KMS-11 (cell line): Measurements from ENCODE around the gene ARHGAP8.

Experiments used
- H2AFZ ChIP-seq: fragments of 200-600 bp; sonication (generic); 2 replicates; pipeline ENCODE4 v1.6.1; 2016; ENCODE audit warnings: antibody characterized with exemption, mixed run types, low read depth
- H3K27ac ChIP-seq: fragments of 200-600 bp; sonication (generic); 2 replicates; pipeline ENCODE4 v1.6.1; 2016; ENCODE audit warnings: mild to moderate bottlenecking, mixed run types
- H3K27me3 ChIP-seq: fragments of 200-600 bp; sonication (generic); 2 replicates; pipeline ENCODE4 v1.6.1; 2017; ENCODE audit warnings: mild to moderate bottlenecking, low read depth, mixed run types, moderate library complexity; ENCODE audit not compliant: insufficient read depth
- H3K36me3 ChIP-seq: fragments of 200-600 bp; sonication (generic); 2 replicates; pipeline ENCODE4 v1.6.1; 2017; ENCODE audit warnings: mild to moderate bottlenecking, mixed run types; ENCODE audit not compliant: insufficient read depth
- H3K4me1 ChIP-seq: fragments of 200-600 bp; sonication (generic); 2 replicates; pipeline ENCODE4 v1.6.1; 2016; ENCODE audit warnings: mild to moderate bottlenecking, low read depth, mixed run types; ENCODE audit not compliant: poor library complexity, severe bottlenecking
- H3K4me2 ChIP-seq: fragments of 200-600 bp; sonication (generic); 2 replicates; pipeline ENCODE4 v1.7.0; 2016; ENCODE audit warnings: mild to moderate bottlenecking, mixed run types
- H3K4me3 ChIP-seq: fragments of 200-600 bp; sonication (generic); IDR thresholded peaks from 2 replicates; pipeline ENCODE4 v1.6.1; 2017; ENCODE audit warnings: low read depth, low read length, mixed read lengths; ENCODE audit not compliant: insufficient read depth
- H3K79me2 ChIP-seq: fragments of 200-600 bp; sonication (generic); 2 replicates; pipeline ENCODE4 v1.6.1; 2016; ENCODE audit warnings: low read depth, mixed run types; ENCODE audit not compliant: insufficient read depth
- H3K9ac ChIP-seq: fragments of 200-600 bp; sonication (generic); 2 replicates; pipeline ENCODE4 v1.6.1; 2016; ENCODE audit warnings: mild to moderate bottlenecking, mixed run types
- H4K20me1 ChIP-seq: fragments of 200-600 bp; sonication (generic); 2 replicates; pipeline ENCODE4 v1.6.1; 2016; ENCODE audit warnings: mild to moderate bottlenecking, mixed run types; ENCODE audit not compliant: insufficient read depth
- CTCF ChIP-seq: fragments of 200-600 bp; sonication (generic); conservative IDR thresholded peaks from 2 replicates; pipeline ENCODE4 v1.6.1; 2017; ENCODE audit warnings: low read depth, mild to moderate bottlenecking, antibody characterized with exemption, low read length, moderate library complexity, mixed read lengths

The ARHGAP8 gene

DNA sequence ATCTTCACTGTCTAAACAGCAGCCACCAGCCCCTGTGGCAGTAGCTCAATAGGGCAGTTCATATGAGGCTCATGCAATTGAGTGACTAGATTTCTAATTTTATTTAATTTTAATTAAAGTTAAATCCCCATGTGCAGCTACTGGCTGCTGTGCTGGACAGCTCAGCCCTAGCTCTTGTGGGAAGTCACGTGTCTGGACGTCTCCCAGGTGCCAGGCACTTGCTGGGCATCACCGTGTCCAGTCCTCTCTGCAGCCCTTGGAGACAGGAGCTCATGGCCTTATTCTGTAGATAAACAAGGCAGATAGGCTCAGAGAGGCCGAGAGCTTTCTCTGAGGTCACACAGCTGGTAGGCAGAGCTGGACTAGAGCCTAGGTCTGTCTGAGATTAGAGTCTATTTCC is 95.0 kb downstream of the ARHGAP8 start:
- no peak for TF ChIP-seq CTCF
- Histone ChIP-seq H4K20me1 (no peaks in the 10 kb centered on the region), H2AFZ (no peak overlapping the region), H3K79me2 (no peaks in the 10 kb centered on the region), H3K4me3 (no peak overlapping the region), H3K27me3 (no peaks in the 10 kb centered on the region; the same call in 1 of the 2 replicates), H3K36me3 (no peaks in the 10 kb centered on the region), H3K4me2 (no peak overlapping the region), H3K4me1 (no peaks in the 10 kb centered on the region), H3K9ac (no peak overlapping the region), H3K27ac (no peak overlapping the region)

DNA sequence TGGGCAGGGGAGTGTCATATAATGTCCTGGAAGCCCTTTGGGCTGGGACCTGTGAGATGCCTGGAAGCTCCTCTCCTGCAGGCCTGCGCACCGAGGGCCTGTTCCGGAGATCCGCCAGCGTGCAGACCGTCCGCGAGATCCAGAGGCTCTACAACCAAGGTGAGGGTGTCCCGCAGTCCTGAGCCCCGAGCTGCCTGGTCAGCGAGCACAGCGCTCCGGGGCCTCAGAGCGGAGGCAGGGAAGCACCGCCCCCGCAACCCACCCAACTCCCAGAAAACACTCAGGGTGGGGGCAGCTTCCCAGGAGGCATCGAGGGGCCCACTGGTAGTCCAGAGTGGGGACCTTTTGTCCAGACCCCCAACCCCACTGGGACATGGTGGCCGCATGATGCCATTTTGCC is 95.5 kb downstream of the ARHGAP8 start:
- Histone ChIP-seq H3K27ac (no peak overlapping the region), H3K36me3 (no peaks in the 10 kb centered on the region), H4K20me1 (no peaks in the 10 kb centered on the region), H3K4me2 (no peak overlapping the region), H3K27me3 (no peaks in the 10 kb centered on the region; the same call in 1 of the 2 replicates), H3K4me1 (no peaks in the 10 kb centered on the region), H2AFZ (no peak overlapping the region), H3K79me2 (no peaks in the 10 kb centered on the region), H3K9ac (no peak overlapping the region), H3K4me3 (no peak overlapping the region)
- no peak for TF ChIP-seq CTCF

DNA sequence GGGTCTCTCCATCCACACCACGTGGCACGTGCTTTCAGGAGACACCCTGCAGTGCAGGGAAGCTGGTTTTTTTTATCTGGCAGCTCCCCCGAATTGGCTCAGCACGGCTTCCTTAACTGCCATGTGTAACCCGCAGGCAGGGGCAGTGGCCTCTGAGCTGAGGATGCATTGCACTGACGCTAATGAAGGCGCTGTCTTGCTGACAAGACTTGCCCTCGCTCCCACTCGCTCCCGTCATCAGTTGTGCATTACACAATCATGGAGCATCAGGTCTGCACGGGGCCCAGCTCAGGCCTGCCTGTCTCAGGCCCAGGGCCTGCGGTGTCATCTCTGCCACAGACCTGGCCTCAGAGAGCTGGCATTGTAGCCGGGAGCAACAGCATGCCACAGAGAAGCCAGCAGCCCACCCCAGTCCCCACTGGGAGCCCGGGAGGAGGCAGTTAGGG is 95.9 kb downstream of the ARHGAP8 start:
- Histone ChIP-seq H3K4me3 (no peak overlapping the region), H3K27me3 (peaks cover 3% of the 10 kb centered on the region; the same call in 1 of the 2 replicates), H3K79me2 (no peaks in the 10 kb centered on the region), H4K20me1 (no peaks in the 10 kb centered on the region), H3K9ac (no peak overlapping the region), H3K36me3 (no peaks in the 10 kb centered on the region), H2AFZ (no peak overlapping the region), H3K4me1 (no peaks in the 10 kb centered on the region), H3K27ac (no peak overlapping the region), H3K4me2 (no peak overlapping the region)
- TF ChIP-seq CTCF, result no peak

GRCh38 chr22:44848791-44849420 is 96.5 kb downstream of the ARHGAP8 start:
- Histone ChIP-seq H3K4me1 (no peaks in the 10 kb centered on the region), H3K36me3 (no peaks in the 10 kb centered on the region), H3K79me2 (no peaks in the 10 kb centered on the region), H4K20me1 (no peaks in the 10 kb centered on the region), H2AFZ (no peak overlapping the region), H3K27me3 (peaks cover 3% of the 10 kb centered on the region; the same call in 1 of the 2 replicates), H3K9ac (no peak overlapping the region), H3K27ac (no peak overlapping the region), H3K4me2 (no peak overlapping the region), H3K4me3 (no peak overlapping the region)
- TF ChIP-seq CTCF, result no peak
